HepG2 (cell line): ENCODE results near the gene COQ8B. TPM values are rescaled to one million over a fixed set of nuclear protein-coding genes. Genes with fewer than 3 reads are reported as not detected.

Experiments used
- ATF7 ChIP-seq, 2 experiments: fragments of 450-650 bp in 1 of 2; sonication (generic) in 1 of 2; formaldehyde crosslinking in 1 of 2; IDR thresholded peaks; 2 replicates each; pipeline versions ENCODE4 v1.4.0 to v1.6.1; 2016 to 2020; ENCODE audit warnings: antibody characterized with exemption in 1 of 2, mild to moderate bottlenecking in 1 of 2, missing genetic modification reagents in 1 of 2
- IRF9 ChIP-seq: sonication (generic); formaldehyde crosslinking; IDR thresholded peaks from 2 replicates; pipeline ENCODE4 v1.8.0; 2022; ENCODE audit warnings: missing genetic modification reagents, mild to moderate bottlenecking, borderline replicate concordance
- MTA1 ChIP-seq: sonication (generic); formaldehyde crosslinking; IDR thresholded peaks from 2 replicates; pipeline ENCODE4 v1.4.0; 2020; ENCODE audit warnings: missing genetic modification reagents, mild to moderate bottlenecking, borderline replicate concordance
- NCOA5 ChIP-seq: sonication (generic); formaldehyde crosslinking; IDR thresholded peaks from 2 replicates; pipeline ENCODE4 v1.4.0; 2020; ENCODE audit warnings: missing genetic modification reagents
- NFE2L2 ChIP-seq: fragments of 150-350 bp; IDR thresholded peaks from 2 replicates; pipeline ENCODE4 v1.6.1; 2014; ENCODE audit warnings: low read length
- PLRG1 ChIP-seq: fragments of 450-650 bp; conservative IDR thresholded peaks from 2 replicates; pipeline ENCODE4 v1.6.1; 2016
- POGK ChIP-seq: sonication (generic); formaldehyde crosslinking; conservative IDR thresholded peaks from 2 replicates; pipeline ENCODE4 v1.8.0; 2022; ENCODE audit warnings: mild to moderate bottlenecking, moderate library complexity, missing genetic modification reagents
- RARA ChIP-seq: IDR thresholded peaks from 2 replicates; pipeline ENCODE4 v1.6.1; 2016; ENCODE audit warnings: missing genetic modification reagents, missing compliant biosample characterization
- SRSF4 ChIP-seq: fragments of 200-400 bp; formaldehyde crosslinking; IDR thresholded peaks from one replicate; pipeline ENCODE4 v1.6.1; 2018; ENCODE audit warnings: mild to moderate bottlenecking, low read depth, low read length, moderate library complexity; ENCODE audit not compliant: poor library complexity, severe bottlenecking
- STAT5B ChIP-seq: sonication (generic); formaldehyde crosslinking; IDR thresholded peaks from 2 replicates; pipeline ENCODE4 v1.4.0; 2020; ENCODE audit warnings: missing genetic modification reagents
- ZBTB26 ChIP-seq: IDR thresholded peaks from 2 replicates; pipeline ENCODE4 v1.6.1; 2016; ENCODE audit warnings: missing compliant biosample characterization, missing genetic modification reagents, borderline replicate concordance
- ZBTB34 ChIP-seq: sonication (generic); formaldehyde crosslinking; IDR thresholded peaks from 2 replicates; pipeline ENCODE4 v1.8.0; 2022; ENCODE audit warnings: mild to moderate bottlenecking, missing genetic modification reagents
- ZBTB37 ChIP-seq: sonication (generic); formaldehyde crosslinking; IDR thresholded peaks from 2 replicates; pipeline ENCODE4 v1.4.0; 2020; ENCODE audit warnings: mild to moderate bottlenecking, missing genetic modification reagents
- ZFP1 ChIP-seq: IDR thresholded peaks from 2 replicates; pipeline ENCODE4 v1.6.1; 2016
- ZNF20 ChIP-seq: sonication (generic); formaldehyde crosslinking; IDR thresholded peaks from 2 replicates; pipeline ENCODE4 v1.4.0; 2020; ENCODE audit warnings: mild to moderate bottlenecking, moderate library complexity, missing genetic modification reagents
- ZNF235 ChIP-seq: sonication (generic); formaldehyde crosslinking; IDR thresholded peaks from 2 replicates; pipeline ENCODE4 v1.8.1; 2023; ENCODE audit warnings: mild to moderate bottlenecking, missing genetic modification reagents, borderline replicate concordance
- ZNF335 ChIP-seq: sonication (generic); formaldehyde crosslinking; IDR thresholded peaks from 2 replicates; pipeline ENCODE4 v1.4.0; 2020; ENCODE audit warnings: missing genetic modification reagents
- ZNF501 ChIP-seq: sonication (generic); formaldehyde crosslinking; IDR thresholded peaks from 2 replicates; pipeline ENCODE4 v1.5.1; 2020; ENCODE audit warnings: mild to moderate bottlenecking, moderate library complexity, missing genetic modification reagents
- ZSCAN21 ChIP-seq: sonication (generic); formaldehyde crosslinking; IDR thresholded peaks from 2 replicates; pipeline ENCODE4 v1.8.0; 2022; ENCODE audit warnings: mild to moderate bottlenecking, missing genetic modification reagents, moderate library complexity, borderline replicate concordance
- polyA plus RNA-seq, 8 experiments: library from polyadenylated mRNA; depleted of rRNA in 3 of 8; stranded (reverse) in 7 of 8; unstranded in 1 of 8; fragments of >200 nt; fragmentation: Illumina TruSeq in 4 of 8; extraction: Trizol in 4 of 8; gene quantifications; 2 replicates each; pipeline versions ENCODE4 v1.2.1 to v1.2.3, GENCODE V29; 2011 to 2016; ENCODE audit warnings: low read depth in 4 of 8, missing spikeins in 1 of 8, mixed read lengths in 1 of 8; ENCODE audit not compliant: insufficient read depth in 1 of 8
- total RNA-seq, 5 experiments: library from RNA; depleted of rRNA; stranded (reverse); fragments of >200 nt; fragmentation: Illumina TruSeq; extraction: Trizol; gene quantifications; 2 replicates each; pipeline ENCODE4 v1.2.3, GENCODE V29; 2016; ENCODE audit warnings: low read depth in 1 of 5
- TF ChIP-seq, protein P1 (sequence below), 2 experiments: sonication (generic) in 1 of 2; formaldehyde crosslinking in 1 of 2; IDR thresholded peaks; 2 replicates each; pipeline versions ENCODE4 v1.4.0 to v1.6.1; 2018 to 2020; ENCODE audit warnings: missing genetic modification reagents in 2 of 2, borderline replicate concordance in 1 of 2, low read depth in 1 of 2, mild to moderate bottlenecking in 1 of 2, missing biosample characterization in 1 of 2

COQ8B gene
- total and polyA plus RNA-seq, 2 of the 13 experiments (the other 11 are each of a cell fraction or from before 2014, with no cell fraction given) = 12.3 to 17.2 TPM

GRCh38 chr19:40750874-40751537, 34.3 kb upstream of the COQ8B start, which contains the start of gene SNRPA (continued):
- no peak for TF ChIP-seq ZBTB37
- TF ChIP-seq ZBTB34 (CRISPR knock-in tag) = no peak
- no peak for TF ChIP-seq ZNF235 (CRISPR knock-in tag)
- no peak for TF ChIP-seq ZSCAN21
- TF ChIP-seq SRSF4 = no peak
- no peak for TF ChIP-seq NCOA5 (CRISPR knock-in tag)
- TF ChIP-seq ATF7 (IDR thresholded peaks at IDR 0.05) = no peak
- TF ChIP-seq ATF7 (CRISPR knock-in tag; IDR thresholded peaks at IDR 0.05) = no peak
- TF ChIP-seq IRF9 = no peak
- 0 out of 2 replicates have a peak, but pooled peaks have one; percentile 4 for TF ChIP-seq RARA (CRISPR knock-in tag)
- TF ChIP-seq NFE2L2 = no peak
- no peak for TF ChIP-seq PLRG1
- TF ChIP-seq STAT5B (CRISPR knock-in tag) = no peak
- no peak; the same call in 1 of the 2 replicates for TF ChIP-seq ZNF501 (CRISPR knock-in tag)
- TF ChIP-seq ZNF20 (CRISPR knock-in tag) = 0 out of 2 replicates have a peak, but pooled peaks have one; percentile 27
- no peak for TF ChIP-seq ZFP1
- TF ChIP-seq ZBTB26 (CRISPR knock-in tag) = no peak
- TF ChIP-seq, protein P1, sequence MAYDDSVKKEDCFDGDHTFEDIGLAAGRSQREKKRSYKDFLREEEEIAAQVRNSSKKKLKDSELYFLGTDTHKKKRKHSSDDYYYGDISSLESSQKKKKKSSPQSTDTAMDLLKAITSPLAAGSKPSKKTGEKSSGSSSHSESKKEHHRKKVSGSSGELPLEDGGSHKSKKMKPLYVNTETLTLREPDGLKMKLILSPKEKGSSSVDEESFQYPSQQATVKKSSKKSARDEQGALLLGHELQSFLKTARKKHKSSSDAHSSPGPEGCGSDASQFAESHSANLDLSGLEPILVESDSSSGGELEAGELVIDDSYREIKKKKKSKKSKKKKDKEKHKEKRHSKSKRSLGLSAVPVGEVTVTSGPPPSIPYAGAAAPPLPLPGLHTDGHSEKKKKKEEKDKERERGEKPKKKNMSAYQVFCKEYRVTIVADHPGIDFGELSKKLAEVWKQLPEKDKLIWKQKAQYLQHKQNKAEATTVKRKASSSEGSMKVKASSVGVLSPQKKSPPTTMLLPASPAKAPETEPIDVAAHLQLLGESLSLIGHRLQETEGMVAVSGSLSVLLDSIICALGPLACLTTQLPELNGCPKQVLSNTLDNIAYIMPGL (CRISPR knock-in tag; IDR thresholded peaks at IDR 0.05; ENCODE audit: borderline replicate concordance in 1 of 2, low read depth in 1 of 2) = no peak; a peak in 1 of 4 replicates
- no peak; the same call in 1 of the 2 replicates for TF ChIP-seq ZNF335
- no peak for TF ChIP-seq POGK (CRISPR knock-in tag)
- no peak for TF ChIP-seq MTA1 (CRISPR knock-in tag)
